GM23248 (cell line): Measurements from ENCODE around the gene TGFB1I1. TPM values are rescaled to one million over a fixed set of nuclear protein-coding genes. Genes with fewer than 3 reads are reported as not detected.
A peak's percentile ranks its signal among the peaks of the same experiment; 100 is the strongest.
"Not testable (repeated sequence)": the region's sequence is repeated elsewhere in the genome, so short reads cannot be mapped to it uniquely, and the experiment has no call there.

Source experiments
- DNase-seq: peaks from one replicate; pipeline ENCODE4 v3.0.0-alpha.2; 2015
- H2AFZ ChIP-seq: fragments of 200-600 bp; sonication (generic); 2 replicates; pipeline ENCODE4 v1.6.1; 2016; ENCODE audit warnings: antibody characterized with exemption
- H3F3A ChIP-seq: fragments of 200-600 bp; sonication (generic); 2 replicates; pipeline ENCODE4 v1.6.1; 2016; ENCODE audit warnings: mild to moderate bottlenecking, antibody characterized with exemption, mixed run types; ENCODE audit not compliant: insufficient read depth
- H3K27ac ChIP-seq: fragments of 200-600 bp; sonication (generic); 2 replicates; pipeline ENCODE4 v1.5.1; 2016; ENCODE audit warnings: mild to moderate bottlenecking
- H3K27me3 ChIP-seq: fragments of 200-600 bp; sonication (generic); replicated peaks from 2 replicates; pipeline ENCODE4 v1.6.1; 2016; ENCODE audit warnings: mild to moderate bottlenecking; ENCODE audit not compliant: insufficient read depth
- H3K36me3 ChIP-seq: fragments of 200-600 bp; sonication (generic); 2 replicates; pipeline ENCODE4 v1.6.1; 2016; ENCODE audit warnings: low read depth, mild to moderate bottlenecking
- H3K4me1 ChIP-seq: fragments of 200-600 bp; sonication (generic); 2 replicates; pipeline ENCODE4 v1.6.1; 2016; ENCODE audit warnings: mild to moderate bottlenecking; ENCODE audit not compliant: insufficient read depth
- H3K4me2 ChIP-seq: fragments of 200-600 bp; sonication (generic); one replicate; pipeline ENCODE4 v1.6.1; 2016; ENCODE audit warnings: mild to moderate bottlenecking; ENCODE audit not compliant: unreplicated experiment
- H3K4me3 ChIP-seq: fragments of 200-600 bp; sonication (generic); 2 replicates; pipeline ENCODE4 v1.5.1; 2016; ENCODE audit warnings: mild to moderate bottlenecking
- H3K79me2 ChIP-seq: fragments of 200-600 bp; sonication (generic); 2 replicates; pipeline ENCODE4 v1.6.1; 2016; ENCODE audit warnings: mild to moderate bottlenecking; ENCODE audit not compliant: insufficient read depth
- H3K9ac ChIP-seq: fragments of 200-600 bp; sonication (generic); 2 replicates; pipeline ENCODE4 v1.6.1; 2016; ENCODE audit warnings: mild to moderate bottlenecking
- H3K9me2 ChIP-seq: fragments of 200-600 bp; sonication (generic); 2 replicates; pipeline ENCODE4 v1.6.1; 2016; ENCODE audit warnings: mixed run types, mild to moderate bottlenecking, moderate library complexity; ENCODE audit not compliant: insufficient read depth
- H3K9me3 ChIP-seq: fragments of 200-600 bp; sonication (generic); one replicate; pipeline ENCODE4 v1.6.1; 2017; ENCODE audit warnings: low read depth
- H4K20me1 ChIP-seq: fragments of 200-600 bp; sonication (generic); 2 replicates; pipeline ENCODE4 v1.6.0; 2016; ENCODE audit not compliant: insufficient read depth
- EZH2 ChIP-seq: fragments of 200-600 bp; sonication (generic); IDR thresholded peaks from 2 replicates; pipeline ENCODE4 v1.6.1; 2018; ENCODE audit warnings: antibody characterized with exemption, mild to moderate bottlenecking; ENCODE audit not compliant: insufficient read depth, poor library complexity, severe bottlenecking
- EZH2phosphoT487 ChIP-seq: fragments of 200-600 bp; sonication (generic); IDR thresholded peaks from 2 replicates; pipeline ENCODE4 v1.6.1; 2018; ENCODE audit warnings: antibody characterized with exemption, moderate library complexity, mild to moderate bottlenecking, low read depth; ENCODE audit not compliant: insufficient read depth
- WGBS, 2 experiments: methylation state at CpG; one replicate each; pipeline ENCODE4 v1.1.6; 2015 to 2017; ENCODE audit warnings: low lambda C conversion rate in 2 of 2, low coverage in 1 of 2; ENCODE audit errors: missing lambda C conversion rate in 2 of 2; 5-methylcytosine and 5-hydroxymethylcytosine counted together
- in situ Hi-C: fragments of 300-500 bp; cut with MboI; formaldehyde crosslinking; loops from 2 replicates; pipeline ENCODE4 v1.15.0; 2020
- polyA plus RNA-seq: library from polyadenylated mRNA; unstranded; fragments of >200 nt; fragmentation: Nextera tagmentation; extraction: Ambion mirVana; gene quantifications from 2 replicates; pipeline ENCODE4 v1.2.1, GENCODE V29; 2016
- total RNA-seq: library from RNA; depleted of rRNA; stranded (reverse); fragments of >200 nt; shearing (Covaris generic); gene quantifications from 2 replicates; pipeline ENCODE4 v1.2.3, GENCODE V29; 2014

Gene TGFB1I1
- total and polyA plus RNA-seq, 2 experiments from 2014 or later, result 88.5 to 174 TPM

GRCh38 chr16:31439519-31439918, 32.4 kb upstream of the TGFB1I1 start:
- H3K9ac ChIP-seq, result no peak overlapping the region
- no peak overlapping the region for H3K4me3 ChIP-seq
- H3K79me2 ChIP-seq, result no peaks in the 10 kb centered on the region
- no peak for DNase-seq
- no peak overlapping the region for H3K4me2 ChIP-seq
- peaks cover 20% of the 10 kb centered on the region for H3F3A ChIP-seq
- H3K9me2 ChIP-seq, result no peaks in the 10 kb centered on the region
- in situ Hi-C loops, result loop anchor here (25.0 kb wide), 1 partner anchor 452 kb away; the partner anchor contains the start of gene HSD3B7
- no peaks in the 10 kb centered on the region for H4K20me1 ChIP-seq
- WGBS, 2 experiments, result 72 to 85% methylated on average over 3 of the region's 3 CpGs
- H3K27me3 ChIP-seq, result no peaks in the 10 kb centered on the region
- H3K4me1 ChIP-seq, result no peaks in the 10 kb centered on the region
- no peaks in the 10 kb centered on the region for H3K36me3 ChIP-seq
- H2AFZ ChIP-seq, result no peak overlapping the region
- no peaks in the 10 kb centered on the region for H3K9me3 ChIP-seq
- H3K27ac ChIP-seq, result no peak overlapping the region
- TF ChIP-seq EZH2 (no peak), EZH2phosphoT487 (no peak)

GRCh38 chr16:31440516-31441184, 31.3 kb upstream of the TGFB1I1 start:
- Histone ChIP-seq H3K79me2 (no peaks in the 10 kb centered on the region), H3K9me2 (no peaks in the 10 kb centered on the region), H3K27me3 (no peaks in the 10 kb centered on the region), H3K4me1 (no peaks in the 10 kb centered on the region), H4K20me1 (no peaks in the 10 kb centered on the region), H3F3A (peaks cover 20% of the 10 kb centered on the region), H3K4me2 (no peak overlapping the region), H3K27ac (no peak overlapping the region), H3K9me3 (no peaks in the 10 kb centered on the region), H3K36me3 (no peaks in the 10 kb centered on the region), H3K9ac (no peak overlapping the region), H2AFZ (no peak overlapping the region), H3K4me3 (no peak overlapping the region)
- peak; percentile 22 for DNase-seq
- TF ChIP-seq EZH2 (no peak), EZH2phosphoT487 (no peak)
- in situ Hi-C loops, result loop anchor here (10.0 to 25.0 kb wide), 2 partner anchors 236 to 453 kb away; partner anchors contain the start of genes HSD3B7 and PYCARD
- WGBS, 2 experiments, result 42 to 47% methylated on average over 4 of the region's 4 CpGs

DNA sequence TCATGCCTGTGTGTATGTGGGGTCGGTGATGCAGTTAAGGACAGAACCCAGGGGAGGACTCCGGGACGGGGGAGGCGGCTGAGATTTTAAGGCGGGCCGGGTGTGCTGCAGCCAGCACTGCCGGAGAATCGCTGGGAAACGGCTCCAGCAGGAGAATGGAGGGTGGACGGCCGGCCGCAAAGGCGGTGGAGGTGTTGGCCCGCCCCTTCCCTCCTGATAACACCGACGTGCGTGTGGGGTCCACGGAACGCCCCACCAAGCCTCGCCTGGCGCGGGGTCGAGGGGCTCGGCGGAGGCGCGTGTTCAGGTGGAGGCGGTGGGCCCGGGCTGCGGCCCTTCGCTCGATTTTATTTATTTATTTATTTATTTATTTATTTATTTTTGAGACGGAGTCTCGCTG, 30.0 kb upstream of the TGFB1I1 start:
- Histone ChIP-seq H3K4me3 (peak overlapping the region; percentile 82), H2AFZ (peak overlapping the region; percentile 88; the same call in 1 of the 2 replicates), H3K27ac (no peak overlapping the region), H3K9me2 (no peaks in the 10 kb centered on the region), H3K79me2 (no peaks in the 10 kb centered on the region), H3K36me3 (no peaks in the 10 kb centered on the region), H3K4me1 (no peaks in the 10 kb centered on the region), H3F3A (peaks cover 20% of the 10 kb centered on the region), H4K20me1 (no peaks in the 10 kb centered on the region), H3K27me3 (no peaks in the 10 kb centered on the region), H3K9ac (peak overlapping the region; percentile 83), H3K9me3 (no peaks in the 10 kb centered on the region), H3K4me2 (peak overlapping the region; percentile 85)
- 43 to 55% methylated on average over 27 to 34 of the region's 34 CpGs for WGBS, 2 experiments
- in situ Hi-C loops, result loop anchor here (10.0 to 25.0 kb wide), 2 partner anchors 237 to 455 kb away; partner anchors contain the start of genes HSD3B7 and PYCARD
- peak; percentile 14 for DNase-seq
- TF ChIP-seq EZH2phosphoT487 (no peak), EZH2 (no peak)

DNA sequence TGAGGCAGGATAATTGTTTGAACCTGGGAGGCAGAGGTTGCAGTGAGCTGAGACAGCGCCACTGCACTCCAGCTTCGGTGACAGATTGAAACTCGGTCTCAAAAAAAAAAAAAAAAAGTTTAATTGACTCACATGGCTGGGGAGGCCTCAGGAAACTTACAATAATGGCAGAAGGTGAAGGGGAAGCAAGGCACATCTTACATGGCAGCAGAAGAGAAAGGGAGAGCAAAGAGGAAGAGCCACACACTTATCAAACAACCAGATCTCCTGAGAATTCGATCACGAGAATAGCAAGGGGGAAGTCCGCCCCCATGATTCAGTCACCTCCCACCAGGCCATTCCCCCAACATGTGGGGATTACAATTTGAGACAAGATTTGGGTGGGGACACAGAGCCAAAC, 26.0 kb upstream of the TGFB1I1 start:
- H3K36me3 ChIP-seq, DNase-seq, H3K9me2 ChIP-seq, H3K4me2 ChIP-seq, H4K20me1 ChIP-seq, H3F3A ChIP-seq, H3K9ac ChIP-seq, H3K27ac ChIP-seq, H3K4me1 ChIP-seq, H3K9me3 ChIP-seq, H3K79me2 ChIP-seq, H3K27me3 ChIP-seq, H2AFZ ChIP-seq, H3K4me3 ChIP-seq: not testable (repeated sequence)
- 63 to 65% methylated on average over 6 of the region's 6 CpGs for WGBS, 2 experiments
- in situ Hi-C loops, result loop anchor here (10.0 to 25.0 kb wide), 2 partner anchors 241 to 459 kb away; partner anchors contain the start of genes HSD3B7 and PYCARD
